ENCODE measurements around the gene SEPTIN6.
"Not testable (repeated sequence)": the region's sequence is repeated elsewhere in the genome, so short reads cannot be mapped to it uniquely, and the experiment has no call there.

Gene SEPTIN6

GRCh38 chrX:119667111-119667878 lies 25.7 kb downstream of the SEPTIN6 start:
- no peak for DNase-seq (ENCODE audit: low read depth, low spot score)
- H3K4me3 ChIP-seq (ENCODE audit: low read length) = no peak overlapping the region

- H3K4me3 ChIP-seq (ENCODE audit: low read length); DNase-seq (ENCODE audit: low read depth, low spot score): not testable (repeated sequence)
These were observed 28.1 kb downstream of the SEPTIN6 start for GRCh38 chrX:119664877-119665276.

- no peak overlapping the region for H3K4me3 ChIP-seq (ENCODE audit: low read length)
- no peak for DNase-seq (ENCODE audit: low read depth, low spot score)
These were observed 31.5 kb downstream of the SEPTIN6 start for GRCh38 chrX:119661486-119661885.

- DNase-seq (ENCODE audit: low read depth, low spot score) = no peak
- no peak overlapping the region for H3K4me3 ChIP-seq (ENCODE audit: low read length)
These were observed 33.4 kb downstream of the SEPTIN6 start for GRCh38 chrX:119659522-119659921.

GRCh38 chrX:119655125-119655524 lies 37.8 kb downstream of the SEPTIN6 start:
- DNase-seq (ENCODE audit: low read depth, low spot score) = no peak
- H3K4me3 ChIP-seq (ENCODE audit: low read length) = no peak overlapping the region

GRCh38 chrX:119654112-119654531 lies 38.8 kb downstream of the SEPTIN6 start:
- DNase-seq (ENCODE audit: low read depth, low spot score) = no peak
- H3K4me3 ChIP-seq (ENCODE audit: low read length) = no peak overlapping the region

GRCh38 chrX:119648421-119648775 lies 44.6 kb downstream of the SEPTIN6 start:
- no peak overlapping the region for H3K4me3 ChIP-seq (ENCODE audit: low read length)
- DNase-seq (ENCODE audit: low read depth, low spot score) = no peak

GRCh38 chrX:119647552-119648420 lies 45.2 kb downstream of the SEPTIN6 start:
- H3K4me3 ChIP-seq (ENCODE audit: low read length) = no peak overlapping the region
- DNase-seq (ENCODE audit: low read depth, low spot score) = no peak

- no peak overlapping the region for H3K4me3 ChIP-seq (ENCODE audit: low read length)
- no peak for DNase-seq (ENCODE audit: low read depth, low spot score)
These were observed 45.9 kb downstream of the SEPTIN6 start for GRCh38 chrX:119647089-119647488.

GRCh38 chrX:119646515-119646914 lies 46.5 kb downstream of the SEPTIN6 start:
- no peak overlapping the region for H3K4me3 ChIP-seq (ENCODE audit: low read length)
- no peak for DNase-seq (ENCODE audit: low read depth, low spot score)

GRCh38 chrX:119643696-119644095 lies 49.3 kb downstream of the SEPTIN6 start:
- no peak overlapping the region for H3K4me3 ChIP-seq (ENCODE audit: low read length)
- DNase-seq (ENCODE audit: low read depth, low spot score) = no peak

All from Jurkat, Clone E6-1 (cell line).